ENCODE results near the gene LRP6. TPM values are rescaled to one million over a fixed set of nuclear protein-coding genes. Genes with fewer than 3 reads are reported as not detected.

LRP6 gene
- total and polyA plus RNA-seq, 2 experiments from 2014 or later = 29.1 to 73.8 TPM

DNA sequence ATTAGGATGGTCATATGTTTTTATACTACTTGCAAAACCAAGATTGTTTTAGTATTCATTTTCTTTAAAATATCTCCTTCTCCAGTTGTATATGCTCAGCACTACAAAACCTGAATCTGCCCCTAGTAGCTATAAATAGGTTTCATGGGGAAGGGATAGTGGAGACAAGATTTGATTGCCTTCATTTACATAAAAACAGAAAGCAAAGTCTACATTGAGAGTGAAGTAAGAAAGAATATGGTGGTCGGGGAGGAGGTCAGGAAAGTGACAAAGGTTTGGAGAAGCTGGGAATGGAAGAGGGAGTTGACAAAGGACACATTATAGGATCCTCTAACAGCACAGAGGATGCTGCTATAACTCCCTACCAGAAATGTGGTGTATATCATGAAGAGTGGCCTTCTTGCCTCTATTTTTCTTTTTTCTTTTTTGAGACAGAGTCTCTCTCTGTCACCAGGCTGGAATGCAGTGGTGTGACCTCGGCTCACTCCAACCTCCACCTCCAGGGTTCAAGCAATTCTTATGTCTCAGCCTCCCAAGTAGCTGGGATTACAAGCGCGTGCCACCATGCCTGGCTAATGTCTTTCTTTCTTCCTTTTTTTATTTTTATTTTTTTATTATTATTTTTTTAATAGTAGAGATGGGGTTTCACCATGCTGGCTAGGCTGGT lies 6.6 kb upstream of the LRP6 start:
- Histone ChIP-seq H4K20me1 (replicated peaks; ENCODE audit: insufficient read depth) (no peaks in the 10 kb centered on the region), H3K4me1 (ENCODE audit: insufficient read depth) (peaks cover 15% of the 10 kb centered on the region), H3K27ac (ENCODE audit: low read depth) (peak overlapping the region; percentile 37), H2AFZ (peak overlapping the region; percentile 14; the same call in 1 of the 2 replicates), H3K9me2 (ENCODE audit: insufficient read depth) (no peaks in the 10 kb centered on the region), H3K27me3 (ENCODE audit: insufficient read depth) (no peaks in the 10 kb centered on the region), H3K36me3 (ENCODE audit: insufficient read depth) (no peaks in the 10 kb centered on the region), H3K4me3 (no peak overlapping the region), H3F3A (replicated peaks; ENCODE audit: low read depth) (no peaks in the 10 kb centered on the region), H3K4me2 (peak overlapping the region; percentile 20; the same call in 1 of the 2 replicates), H3K79me2 (replicated peaks; ENCODE audit: insufficient read depth) (no peaks in the 10 kb centered on the region)
- H3K4me1 Mint-ChIP-seq = peaks cover 17% of the 10 kb centered on the region
- peaks cover 9% of the 10 kb centered on the region; the same call in 2 of the 3 replicates for H3K9me3 Mint-ChIP-seq
- H3K27me3 Mint-ChIP-seq (ENCODE audit: insufficient read depth, low read depth, poor library complexity) = peaks cover 2% of the 10 kb centered on the region
- TF ChIP-seq POLR2AphosphoS5 (IDR thresholded peaks at IDR 0.05; ENCODE audit: low read depth) (no peak), NANOG (IDR thresholded peaks at IDR 0.05; ENCODE audit: borderline replicate concordance) (no peak), EZH2phosphoT487 (IDR thresholded peaks at IDR 0.05; ENCODE audit: unreplicated experiment) (no peak), CREB1 (CRISPR knock-in tag; IDR thresholded peaks at IDR 0.05; ENCODE audit: low read depth) (no peak), STAT1 (IDR thresholded peaks at IDR 0.05; ENCODE audit: unreplicated experiment) (no peak), ZNF331 (CRISPR knock-in tag; IDR thresholded peaks at IDR 0.05; ENCODE audit: low read depth) (no peak), ZNF114 (CRISPR knock-in tag; IDR thresholded peaks at IDR 0.05) (no peak)
- TF ChIP-seq, protein P1, sequence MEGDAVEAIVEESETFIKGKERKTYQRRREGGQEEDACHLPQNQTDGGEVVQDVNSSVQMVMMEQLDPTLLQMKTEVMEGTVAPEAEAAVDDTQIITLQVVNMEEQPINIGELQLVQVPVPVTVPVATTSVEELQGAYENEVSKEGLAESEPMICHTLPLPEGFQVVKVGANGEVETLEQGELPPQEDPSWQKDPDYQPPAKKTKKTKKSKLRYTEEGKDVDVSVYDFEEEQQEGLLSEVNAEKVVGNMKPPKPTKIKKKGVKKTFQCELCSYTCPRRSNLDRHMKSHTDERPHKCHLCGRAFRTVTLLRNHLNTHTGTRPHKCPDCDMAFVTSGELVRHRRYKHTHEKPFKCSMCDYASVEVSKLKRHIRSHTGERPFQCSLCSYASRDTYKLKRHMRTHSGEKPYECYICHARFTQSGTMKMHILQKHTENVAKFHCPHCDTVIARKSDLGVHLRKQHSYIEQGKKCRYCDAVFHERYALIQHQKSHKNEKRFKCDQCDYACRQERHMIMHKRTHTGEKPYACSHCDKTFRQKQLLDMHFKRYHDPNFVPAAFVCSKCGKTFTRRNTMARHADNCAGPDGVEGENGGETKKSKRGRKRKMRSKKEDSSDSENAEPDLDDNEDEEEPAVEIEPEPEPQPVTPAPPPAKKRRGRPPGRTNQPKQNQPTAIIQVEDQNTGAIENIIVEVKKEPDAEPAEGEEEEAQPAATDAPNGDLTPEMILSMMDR (conservative IDR thresholded peaks at IDR 0.05; ENCODE audit: low read depth in 2 of 2) = no peak
- TF ChIP-seq, protein P2, sequence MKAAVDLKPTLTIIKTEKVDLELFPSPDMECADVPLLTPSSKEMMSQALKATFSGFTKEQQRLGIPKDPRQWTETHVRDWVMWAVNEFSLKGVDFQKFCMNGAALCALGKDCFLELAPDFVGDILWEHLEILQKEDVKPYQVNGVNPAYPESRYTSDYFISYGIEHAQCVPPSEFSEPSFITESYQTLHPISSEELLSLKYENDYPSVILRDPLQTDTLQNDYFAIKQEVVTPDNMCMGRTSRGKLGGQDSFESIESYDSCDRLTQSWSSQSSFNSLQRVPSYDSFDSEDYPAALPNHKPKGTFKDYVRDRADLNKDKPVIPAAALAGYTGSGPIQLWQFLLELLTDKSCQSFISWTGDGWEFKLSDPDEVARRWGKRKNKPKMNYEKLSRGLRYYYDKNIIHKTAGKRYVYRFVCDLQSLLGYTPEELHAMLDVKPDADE (IDR thresholded peaks at IDR 0.05) = no peak
- TF ChIP-seq, protein P3, sequence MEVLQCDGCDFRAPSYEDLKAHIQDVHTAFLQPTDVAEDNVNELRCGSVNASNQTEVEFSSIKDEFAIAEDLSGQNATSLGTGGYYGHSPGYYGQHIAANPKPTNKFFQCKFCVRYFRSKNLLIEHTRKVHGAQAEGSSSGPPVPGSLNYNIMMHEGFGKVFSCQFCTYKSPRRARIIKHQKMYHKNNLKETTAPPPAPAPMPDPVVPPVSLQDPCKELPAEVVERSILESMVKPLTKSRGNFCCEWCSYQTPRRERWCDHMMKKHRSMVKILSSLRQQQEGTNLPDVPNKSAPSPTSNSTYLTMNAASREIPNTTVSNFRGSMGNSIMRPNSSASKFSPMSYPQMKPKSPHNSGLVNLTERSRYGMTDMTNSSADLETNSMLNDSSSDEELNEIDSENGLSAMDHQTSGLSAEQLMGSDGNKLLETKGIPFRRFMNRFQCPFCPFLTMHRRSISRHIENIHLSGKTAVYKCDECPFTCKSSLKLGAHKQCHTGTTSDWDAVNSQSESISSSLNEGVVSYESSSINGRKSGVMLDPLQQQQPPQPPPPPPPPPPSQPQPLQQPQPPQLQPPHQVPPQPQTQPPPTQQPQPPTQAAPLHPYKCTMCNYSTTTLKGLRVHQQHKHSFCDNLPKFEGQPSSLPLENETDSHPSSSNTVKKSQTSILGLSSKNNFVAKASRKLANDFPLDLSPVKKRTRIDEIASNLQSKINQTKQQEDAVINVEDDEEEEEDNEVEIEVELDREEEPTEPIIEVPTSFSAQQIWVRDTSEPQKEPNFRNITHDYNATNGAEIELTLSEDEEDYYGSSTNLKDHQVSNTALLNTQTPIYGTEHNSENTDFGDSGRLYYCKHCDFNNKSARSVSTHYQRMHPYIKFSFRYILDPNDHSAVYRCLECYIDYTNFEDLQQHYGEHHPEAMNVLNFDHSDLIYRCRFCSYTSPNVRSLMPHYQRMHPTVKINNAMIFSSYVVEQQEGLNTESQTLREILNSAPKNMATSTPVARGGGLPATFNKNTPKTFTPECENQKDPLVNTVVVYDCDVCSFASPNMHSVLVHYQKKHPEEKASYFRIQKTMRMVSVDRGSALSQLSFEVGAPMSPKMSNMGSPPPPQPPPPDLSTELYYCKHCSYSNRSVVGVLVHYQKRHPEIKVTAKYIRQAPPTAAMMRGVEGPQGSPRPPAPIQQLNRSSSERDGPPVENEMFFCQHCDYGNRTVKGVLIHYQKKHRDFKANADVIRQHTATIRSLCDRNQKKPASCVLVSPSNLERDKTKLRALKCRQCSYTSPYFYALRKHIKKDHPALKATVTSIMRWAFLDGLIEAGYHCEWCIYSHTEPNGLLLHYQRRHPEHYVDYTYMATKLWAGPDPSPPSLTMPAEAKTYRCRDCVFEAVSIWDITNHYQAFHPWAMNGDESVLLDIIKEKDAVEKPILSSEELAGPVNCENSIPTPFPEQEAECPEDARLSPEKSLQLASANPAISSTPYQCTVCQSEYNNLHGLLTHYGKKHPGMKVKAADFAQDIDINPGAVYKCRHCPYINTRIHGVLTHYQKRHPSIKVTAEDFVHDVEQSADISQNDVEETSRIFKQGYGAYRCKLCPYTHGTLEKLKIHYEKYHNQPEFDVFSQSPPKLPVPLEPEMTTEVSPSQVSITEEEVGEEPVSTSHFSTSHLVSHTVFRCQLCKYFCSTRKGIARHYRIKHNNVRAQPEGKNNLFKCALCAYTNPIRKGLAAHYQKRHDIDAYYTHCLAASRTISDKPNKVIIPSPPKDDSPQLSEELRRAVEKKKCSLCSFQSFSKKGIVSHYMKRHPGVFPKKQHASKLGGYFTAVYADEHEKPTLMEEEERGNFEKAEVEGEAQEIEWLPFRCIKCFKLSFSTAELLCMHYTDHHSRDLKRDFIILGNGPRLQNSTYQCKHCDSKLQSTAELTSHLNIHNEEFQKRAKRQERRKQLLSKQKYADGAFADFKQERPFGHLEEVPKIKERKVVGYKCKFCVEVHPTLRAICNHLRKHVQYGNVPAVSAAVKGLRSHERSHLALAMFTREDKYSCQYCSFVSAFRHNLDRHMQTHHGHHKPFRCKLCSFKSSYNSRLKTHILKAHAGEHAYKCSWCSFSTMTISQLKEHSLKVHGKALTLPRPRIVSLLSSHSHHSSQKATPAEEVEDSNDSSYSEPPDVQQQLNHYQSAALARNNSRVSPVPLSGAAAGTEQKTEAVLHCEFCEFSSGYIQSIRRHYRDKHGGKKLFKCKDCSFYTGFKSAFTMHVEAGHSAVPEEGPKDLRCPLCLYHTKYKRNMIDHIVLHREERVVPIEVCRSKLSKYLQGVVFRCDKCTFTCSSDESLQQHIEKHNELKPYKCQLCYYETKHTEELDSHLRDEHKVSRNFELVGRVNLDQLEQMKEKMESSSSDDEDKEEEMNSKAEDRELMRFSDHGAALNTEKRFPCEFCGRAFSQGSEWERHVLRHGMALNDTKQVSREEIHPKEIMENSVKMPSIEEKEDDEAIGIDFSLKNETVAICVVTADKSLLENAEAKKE (CRISPR knock-in tag; IDR thresholded peaks at IDR 0.05) = no peak
- TF ChIP-seq, protein P4, sequence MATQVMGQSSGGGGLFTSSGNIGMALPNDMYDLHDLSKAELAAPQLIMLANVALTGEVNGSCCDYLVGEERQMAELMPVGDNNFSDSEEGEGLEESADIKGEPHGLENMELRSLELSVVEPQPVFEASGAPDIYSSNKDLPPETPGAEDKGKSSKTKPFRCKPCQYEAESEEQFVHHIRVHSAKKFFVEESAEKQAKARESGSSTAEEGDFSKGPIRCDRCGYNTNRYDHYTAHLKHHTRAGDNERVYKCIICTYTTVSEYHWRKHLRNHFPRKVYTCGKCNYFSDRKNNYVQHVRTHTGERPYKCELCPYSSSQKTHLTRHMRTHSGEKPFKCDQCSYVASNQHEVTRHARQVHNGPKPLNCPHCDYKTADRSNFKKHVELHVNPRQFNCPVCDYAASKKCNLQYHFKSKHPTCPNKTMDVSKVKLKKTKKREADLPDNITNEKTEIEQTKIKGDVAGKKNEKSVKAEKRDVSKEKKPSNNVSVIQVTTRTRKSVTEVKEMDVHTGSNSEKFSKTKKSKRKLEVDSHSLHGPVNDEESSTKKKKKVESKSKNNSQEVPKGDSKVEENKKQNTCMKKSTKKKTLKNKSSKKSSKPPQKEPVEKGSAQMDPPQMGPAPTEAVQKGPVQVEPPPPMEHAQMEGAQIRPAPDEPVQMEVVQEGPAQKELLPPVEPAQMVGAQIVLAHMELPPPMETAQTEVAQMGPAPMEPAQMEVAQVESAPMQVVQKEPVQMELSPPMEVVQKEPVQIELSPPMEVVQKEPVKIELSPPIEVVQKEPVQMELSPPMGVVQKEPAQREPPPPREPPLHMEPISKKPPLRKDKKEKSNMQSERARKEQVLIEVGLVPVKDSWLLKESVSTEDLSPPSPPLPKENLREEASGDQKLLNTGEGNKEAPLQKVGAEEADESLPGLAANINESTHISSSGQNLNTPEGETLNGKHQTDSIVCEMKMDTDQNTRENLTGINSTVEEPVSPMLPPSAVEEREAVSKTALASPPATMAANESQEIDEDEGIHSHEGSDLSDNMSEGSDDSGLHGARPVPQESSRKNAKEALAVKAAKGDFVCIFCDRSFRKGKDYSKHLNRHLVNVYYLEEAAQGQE (IDR thresholded peaks at IDR 0.05; ENCODE audit: unreplicated experiment) = no peak
- DNase-seq (ENCODE audit: low spot score) (no peak), ATAC-seq (no peak)
- no peak overlapping the region for H3K27ac Mint-ChIP-seq
- no peak overlapping the region for H3K4me3 Mint-ChIP-seq
- no peaks in the 10 kb centered on the region for H3K36me3 Mint-ChIP-seq (ENCODE audit: low read depth)
